ENCODE results near the gene WDFY2. TPM values are rescaled to one million over a fixed set of nuclear protein-coding genes. Genes with fewer than 3 reads are reported as not detected.

Gene WDFY2
- total and polyA plus RNA-seq, 2 experiments from 2014 or later: 11.4 to 24.0 TPM

DNA sequence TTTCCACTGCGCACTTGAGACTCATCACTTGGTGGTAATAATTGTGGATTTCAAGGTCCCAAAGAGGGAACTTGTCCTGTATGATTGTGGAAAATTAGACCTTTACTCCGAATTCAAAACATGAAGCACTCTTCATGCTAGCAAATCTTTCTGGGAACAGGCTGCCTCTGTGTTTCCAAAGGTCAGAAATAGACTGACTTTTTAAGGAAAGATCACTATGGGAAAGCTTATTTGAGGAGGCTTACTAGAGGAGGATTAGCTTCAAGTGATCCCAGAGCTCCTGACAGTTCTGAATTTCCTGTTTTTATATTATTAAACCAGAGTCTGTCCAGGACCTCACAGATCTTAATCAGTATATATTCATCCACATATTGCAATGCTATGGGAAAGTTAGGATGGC lies 5.5 kb downstream of the WDFY2 start (continued):
- no peak for TF ChIP-seq STAT1 (IDR thresholded peaks at IDR 0.05; ENCODE audit: unreplicated experiment)
- TF ChIP-seq JUNB (IDR thresholded peaks at IDR 0.05; ENCODE audit: unreplicated experiment): no peak
- TF ChIP-seq CREB1 (CRISPR knock-in tag; IDR thresholded peaks at IDR 0.05; ENCODE audit: low read depth): no peak
- TF ChIP-seq EZH2phosphoT487 (IDR thresholded peaks at IDR 0.05; ENCODE audit: unreplicated experiment): no peak
- TF ChIP-seq POLR2AphosphoS5 (IDR thresholded peaks at IDR 0.05; ENCODE audit: low read depth): no peak
- TF ChIP-seq, protein P1, sequence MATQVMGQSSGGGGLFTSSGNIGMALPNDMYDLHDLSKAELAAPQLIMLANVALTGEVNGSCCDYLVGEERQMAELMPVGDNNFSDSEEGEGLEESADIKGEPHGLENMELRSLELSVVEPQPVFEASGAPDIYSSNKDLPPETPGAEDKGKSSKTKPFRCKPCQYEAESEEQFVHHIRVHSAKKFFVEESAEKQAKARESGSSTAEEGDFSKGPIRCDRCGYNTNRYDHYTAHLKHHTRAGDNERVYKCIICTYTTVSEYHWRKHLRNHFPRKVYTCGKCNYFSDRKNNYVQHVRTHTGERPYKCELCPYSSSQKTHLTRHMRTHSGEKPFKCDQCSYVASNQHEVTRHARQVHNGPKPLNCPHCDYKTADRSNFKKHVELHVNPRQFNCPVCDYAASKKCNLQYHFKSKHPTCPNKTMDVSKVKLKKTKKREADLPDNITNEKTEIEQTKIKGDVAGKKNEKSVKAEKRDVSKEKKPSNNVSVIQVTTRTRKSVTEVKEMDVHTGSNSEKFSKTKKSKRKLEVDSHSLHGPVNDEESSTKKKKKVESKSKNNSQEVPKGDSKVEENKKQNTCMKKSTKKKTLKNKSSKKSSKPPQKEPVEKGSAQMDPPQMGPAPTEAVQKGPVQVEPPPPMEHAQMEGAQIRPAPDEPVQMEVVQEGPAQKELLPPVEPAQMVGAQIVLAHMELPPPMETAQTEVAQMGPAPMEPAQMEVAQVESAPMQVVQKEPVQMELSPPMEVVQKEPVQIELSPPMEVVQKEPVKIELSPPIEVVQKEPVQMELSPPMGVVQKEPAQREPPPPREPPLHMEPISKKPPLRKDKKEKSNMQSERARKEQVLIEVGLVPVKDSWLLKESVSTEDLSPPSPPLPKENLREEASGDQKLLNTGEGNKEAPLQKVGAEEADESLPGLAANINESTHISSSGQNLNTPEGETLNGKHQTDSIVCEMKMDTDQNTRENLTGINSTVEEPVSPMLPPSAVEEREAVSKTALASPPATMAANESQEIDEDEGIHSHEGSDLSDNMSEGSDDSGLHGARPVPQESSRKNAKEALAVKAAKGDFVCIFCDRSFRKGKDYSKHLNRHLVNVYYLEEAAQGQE (IDR thresholded peaks at IDR 0.05; ENCODE audit: unreplicated experiment): no peak
- TF ChIP-seq EZH2 (IDR thresholded peaks at IDR 0.05; ENCODE audit: low read depth, unreplicated experiment): no peak
- TF ChIP-seq ZNF114 (CRISPR knock-in tag; IDR thresholded peaks at IDR 0.05): no peak

DNA sequence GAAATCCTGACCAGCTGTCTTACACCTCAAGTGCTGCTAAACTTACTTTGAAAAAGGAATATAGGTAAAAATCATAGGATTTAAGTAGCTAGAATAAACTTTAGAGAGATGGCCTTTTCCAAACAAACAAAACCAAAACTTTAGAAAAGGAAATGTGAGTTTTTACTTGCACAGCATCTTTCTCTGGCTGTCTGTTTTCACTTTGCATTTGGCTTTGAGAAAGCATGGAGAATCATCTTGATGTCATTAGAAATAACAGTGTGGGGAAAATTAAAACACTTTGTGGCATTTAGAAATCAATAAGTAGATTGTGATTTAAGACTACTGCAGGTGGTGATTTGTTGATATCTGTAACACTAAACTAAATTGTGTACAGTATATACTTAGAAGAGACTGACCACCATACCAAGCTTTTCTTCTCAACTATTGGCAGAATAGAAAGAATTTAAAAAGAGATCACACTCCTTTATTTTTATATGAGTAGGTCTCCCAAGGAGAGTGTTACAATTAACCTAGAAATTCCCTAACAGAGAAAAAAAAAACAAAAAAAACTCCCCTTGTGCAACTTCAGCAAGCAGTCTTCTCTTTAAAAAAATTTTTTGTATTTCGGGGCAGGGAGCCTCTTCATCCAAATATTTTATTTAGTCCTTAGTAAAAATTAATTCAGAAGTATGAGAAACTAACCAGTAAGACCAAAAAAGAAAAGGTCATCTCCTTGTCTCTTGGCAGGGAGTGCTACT lies 6.1 kb downstream of the WDFY2 start:
- peaks cover 75% of the 10 kb centered on the region for H3K4me1 Mint-ChIP-seq
- peaks cover 78% of the 10 kb centered on the region for H3K4me1 ChIP-seq (ENCODE audit: insufficient read depth)
- no peak overlapping the region for H2AFZ ChIP-seq
- H3K9me2 ChIP-seq (ENCODE audit: insufficient read depth): no peaks in the 10 kb centered on the region
- peaks cover 4% of the 10 kb centered on the region; the same call in 1 of the 2 replicates for H4K20me1 ChIP-seq (replicated peaks; ENCODE audit: insufficient read depth)
- H3F3A ChIP-seq (replicated peaks; ENCODE audit: low read depth): no peaks in the 10 kb centered on the region
- no peak overlapping the region for H3K27ac ChIP-seq (ENCODE audit: low read depth)
- no peaks in the 10 kb centered on the region for H3K27me3 ChIP-seq (ENCODE audit: insufficient read depth)
- H3K4me3 ChIP-seq: no peak overlapping the region
- H3K4me3 Mint-ChIP-seq: peak overlapping the region; percentile 3; the same call in 1 of the 3 replicates
- H3K36me3 Mint-ChIP-seq (ENCODE audit: low read depth): peaks cover under 1% of the 10 kb centered on the region; the same call in 1 of the 3 replicates
- no peaks in the 10 kb centered on the region for H3K9me3 Mint-ChIP-seq
- peak overlapping the region; percentile 67; the same call in 1 of the 2 replicates for H3K27ac Mint-ChIP-seq
- peak overlapping the region; percentile 86 for H3K4me2 ChIP-seq
- ATAC-seq (no peak), DNase-seq (ENCODE audit: low spot score) (no peak)
- peaks cover 2% of the 10 kb centered on the region for H3K27me3 Mint-ChIP-seq (ENCODE audit: insufficient read depth, low read depth, poor library complexity)
- no peaks in the 10 kb centered on the region for H3K36me3 ChIP-seq (ENCODE audit: insufficient read depth)
- H3K79me2 ChIP-seq (replicated peaks; ENCODE audit: insufficient read depth): peaks cover 100% of the 10 kb centered on the region
- TF ChIP-seq JUNB (IDR thresholded peaks at IDR 0.05; ENCODE audit: unreplicated experiment): no peak
- TF ChIP-seq, protein P2, sequence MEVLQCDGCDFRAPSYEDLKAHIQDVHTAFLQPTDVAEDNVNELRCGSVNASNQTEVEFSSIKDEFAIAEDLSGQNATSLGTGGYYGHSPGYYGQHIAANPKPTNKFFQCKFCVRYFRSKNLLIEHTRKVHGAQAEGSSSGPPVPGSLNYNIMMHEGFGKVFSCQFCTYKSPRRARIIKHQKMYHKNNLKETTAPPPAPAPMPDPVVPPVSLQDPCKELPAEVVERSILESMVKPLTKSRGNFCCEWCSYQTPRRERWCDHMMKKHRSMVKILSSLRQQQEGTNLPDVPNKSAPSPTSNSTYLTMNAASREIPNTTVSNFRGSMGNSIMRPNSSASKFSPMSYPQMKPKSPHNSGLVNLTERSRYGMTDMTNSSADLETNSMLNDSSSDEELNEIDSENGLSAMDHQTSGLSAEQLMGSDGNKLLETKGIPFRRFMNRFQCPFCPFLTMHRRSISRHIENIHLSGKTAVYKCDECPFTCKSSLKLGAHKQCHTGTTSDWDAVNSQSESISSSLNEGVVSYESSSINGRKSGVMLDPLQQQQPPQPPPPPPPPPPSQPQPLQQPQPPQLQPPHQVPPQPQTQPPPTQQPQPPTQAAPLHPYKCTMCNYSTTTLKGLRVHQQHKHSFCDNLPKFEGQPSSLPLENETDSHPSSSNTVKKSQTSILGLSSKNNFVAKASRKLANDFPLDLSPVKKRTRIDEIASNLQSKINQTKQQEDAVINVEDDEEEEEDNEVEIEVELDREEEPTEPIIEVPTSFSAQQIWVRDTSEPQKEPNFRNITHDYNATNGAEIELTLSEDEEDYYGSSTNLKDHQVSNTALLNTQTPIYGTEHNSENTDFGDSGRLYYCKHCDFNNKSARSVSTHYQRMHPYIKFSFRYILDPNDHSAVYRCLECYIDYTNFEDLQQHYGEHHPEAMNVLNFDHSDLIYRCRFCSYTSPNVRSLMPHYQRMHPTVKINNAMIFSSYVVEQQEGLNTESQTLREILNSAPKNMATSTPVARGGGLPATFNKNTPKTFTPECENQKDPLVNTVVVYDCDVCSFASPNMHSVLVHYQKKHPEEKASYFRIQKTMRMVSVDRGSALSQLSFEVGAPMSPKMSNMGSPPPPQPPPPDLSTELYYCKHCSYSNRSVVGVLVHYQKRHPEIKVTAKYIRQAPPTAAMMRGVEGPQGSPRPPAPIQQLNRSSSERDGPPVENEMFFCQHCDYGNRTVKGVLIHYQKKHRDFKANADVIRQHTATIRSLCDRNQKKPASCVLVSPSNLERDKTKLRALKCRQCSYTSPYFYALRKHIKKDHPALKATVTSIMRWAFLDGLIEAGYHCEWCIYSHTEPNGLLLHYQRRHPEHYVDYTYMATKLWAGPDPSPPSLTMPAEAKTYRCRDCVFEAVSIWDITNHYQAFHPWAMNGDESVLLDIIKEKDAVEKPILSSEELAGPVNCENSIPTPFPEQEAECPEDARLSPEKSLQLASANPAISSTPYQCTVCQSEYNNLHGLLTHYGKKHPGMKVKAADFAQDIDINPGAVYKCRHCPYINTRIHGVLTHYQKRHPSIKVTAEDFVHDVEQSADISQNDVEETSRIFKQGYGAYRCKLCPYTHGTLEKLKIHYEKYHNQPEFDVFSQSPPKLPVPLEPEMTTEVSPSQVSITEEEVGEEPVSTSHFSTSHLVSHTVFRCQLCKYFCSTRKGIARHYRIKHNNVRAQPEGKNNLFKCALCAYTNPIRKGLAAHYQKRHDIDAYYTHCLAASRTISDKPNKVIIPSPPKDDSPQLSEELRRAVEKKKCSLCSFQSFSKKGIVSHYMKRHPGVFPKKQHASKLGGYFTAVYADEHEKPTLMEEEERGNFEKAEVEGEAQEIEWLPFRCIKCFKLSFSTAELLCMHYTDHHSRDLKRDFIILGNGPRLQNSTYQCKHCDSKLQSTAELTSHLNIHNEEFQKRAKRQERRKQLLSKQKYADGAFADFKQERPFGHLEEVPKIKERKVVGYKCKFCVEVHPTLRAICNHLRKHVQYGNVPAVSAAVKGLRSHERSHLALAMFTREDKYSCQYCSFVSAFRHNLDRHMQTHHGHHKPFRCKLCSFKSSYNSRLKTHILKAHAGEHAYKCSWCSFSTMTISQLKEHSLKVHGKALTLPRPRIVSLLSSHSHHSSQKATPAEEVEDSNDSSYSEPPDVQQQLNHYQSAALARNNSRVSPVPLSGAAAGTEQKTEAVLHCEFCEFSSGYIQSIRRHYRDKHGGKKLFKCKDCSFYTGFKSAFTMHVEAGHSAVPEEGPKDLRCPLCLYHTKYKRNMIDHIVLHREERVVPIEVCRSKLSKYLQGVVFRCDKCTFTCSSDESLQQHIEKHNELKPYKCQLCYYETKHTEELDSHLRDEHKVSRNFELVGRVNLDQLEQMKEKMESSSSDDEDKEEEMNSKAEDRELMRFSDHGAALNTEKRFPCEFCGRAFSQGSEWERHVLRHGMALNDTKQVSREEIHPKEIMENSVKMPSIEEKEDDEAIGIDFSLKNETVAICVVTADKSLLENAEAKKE (CRISPR knock-in tag; IDR thresholded peaks at IDR 0.05): no peak
- TF ChIP-seq POLR2AphosphoS5 (IDR thresholded peaks at IDR 0.05; ENCODE audit: low read depth): no peak
- no peak for TF ChIP-seq ZNF114 (CRISPR knock-in tag; IDR thresholded peaks at IDR 0.05)
- TF ChIP-seq EZH2 (IDR thresholded peaks at IDR 0.05; ENCODE audit: low read depth, unreplicated experiment): no peak
- TF ChIP-seq EZH2phosphoT487 (IDR thresholded peaks at IDR 0.05; ENCODE audit: unreplicated experiment): no peak
- TF ChIP-seq STAT1 (IDR thresholded peaks at IDR 0.05; ENCODE audit: unreplicated experiment): no peak
- TF ChIP-seq CREB1 (CRISPR knock-in tag; IDR thresholded peaks at IDR 0.05; ENCODE audit: low read depth): no peak
- TF ChIP-seq, protein P3, sequence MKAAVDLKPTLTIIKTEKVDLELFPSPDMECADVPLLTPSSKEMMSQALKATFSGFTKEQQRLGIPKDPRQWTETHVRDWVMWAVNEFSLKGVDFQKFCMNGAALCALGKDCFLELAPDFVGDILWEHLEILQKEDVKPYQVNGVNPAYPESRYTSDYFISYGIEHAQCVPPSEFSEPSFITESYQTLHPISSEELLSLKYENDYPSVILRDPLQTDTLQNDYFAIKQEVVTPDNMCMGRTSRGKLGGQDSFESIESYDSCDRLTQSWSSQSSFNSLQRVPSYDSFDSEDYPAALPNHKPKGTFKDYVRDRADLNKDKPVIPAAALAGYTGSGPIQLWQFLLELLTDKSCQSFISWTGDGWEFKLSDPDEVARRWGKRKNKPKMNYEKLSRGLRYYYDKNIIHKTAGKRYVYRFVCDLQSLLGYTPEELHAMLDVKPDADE (IDR thresholded peaks at IDR 0.05): no peak
- TF ChIP-seq ZNF331 (CRISPR knock-in tag; IDR thresholded peaks at IDR 0.05; ENCODE audit: low read depth): no peak
